GM18909 (cell line): ENCODE data around the gene RAI1.
A peak's percentile ranks its signal among the peaks of the same experiment; 100 is the strongest.

ENCODE experiments used
- ATAC-seq: cut with Tn5 transposase; IDR thresholded peaks from one replicate; pipeline ENCODE4 v1.9.1; 2021; ENCODE audit warnings: mild to moderate bottlenecking; ENCODE audit not compliant: unreplicated experiment, poor library complexity

RAI1 gene

DNA sequence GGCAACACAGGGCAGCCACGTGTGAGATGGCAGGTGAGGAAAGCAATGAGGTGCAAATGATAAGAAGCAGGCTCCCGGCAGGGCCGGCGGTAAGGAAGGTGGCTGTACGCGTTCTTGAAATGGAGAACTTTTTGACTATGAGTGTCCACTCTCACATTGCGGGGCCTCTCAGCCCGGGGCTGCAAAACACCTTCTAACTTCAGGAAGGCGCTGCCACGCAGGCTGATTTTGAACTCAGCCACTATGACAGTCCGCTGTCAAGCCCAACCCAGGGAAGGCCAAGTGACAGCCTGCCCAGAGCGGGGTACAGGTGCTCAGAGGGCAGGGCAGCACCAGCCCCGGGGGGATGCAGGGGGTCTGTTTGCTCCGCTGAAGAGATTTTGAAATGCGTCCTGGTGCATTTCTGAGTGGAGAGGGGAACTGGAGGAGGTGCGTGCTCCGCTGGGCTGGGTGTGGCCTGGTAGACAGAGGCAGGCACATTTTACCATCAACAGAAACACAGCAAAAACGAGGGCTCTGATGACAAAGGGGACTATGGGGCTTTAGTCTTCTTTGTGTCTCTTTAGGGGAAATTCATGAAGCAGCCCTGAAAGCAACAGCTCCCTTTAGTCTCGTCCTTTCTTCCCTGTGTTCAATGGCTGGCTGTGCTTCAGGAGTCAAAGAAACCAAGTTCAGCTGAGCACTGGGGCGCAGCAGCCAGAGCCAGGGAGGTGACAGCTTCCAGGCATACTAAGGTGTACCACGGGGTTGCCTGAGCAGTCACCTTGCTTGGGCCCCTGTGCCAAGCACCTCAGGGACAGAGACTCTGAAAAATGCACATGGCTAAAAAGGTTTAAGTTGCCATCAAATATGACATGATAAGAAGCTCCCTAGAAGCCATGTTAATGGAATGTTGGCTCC lies 170.1 kb downstream of the RAI1 start:
- ATAC-seq: no peak

GRCh38 chr17:17852930-17853329 lies 171.7 kb downstream of the RAI1 start:
- no peak for ATAC-seq

GRCh38 chr17:17853811-17854447 lies 172.7 kb downstream of the RAI1 start:
- no peak for ATAC-seq

GRCh38 chr17:17855976-17856375 lies 174.7 kb downstream of the RAI1 start:
- ATAC-seq: no peak

- no peak for ATAC-seq
These were observed 175.1 kb downstream of the RAI1 start for GRCh38 chr17:17856386-17856785.

GRCh38 chr17:17857496-17857895 lies 176.2 kb downstream of the RAI1 start:
- ATAC-seq: no peak

DNA sequence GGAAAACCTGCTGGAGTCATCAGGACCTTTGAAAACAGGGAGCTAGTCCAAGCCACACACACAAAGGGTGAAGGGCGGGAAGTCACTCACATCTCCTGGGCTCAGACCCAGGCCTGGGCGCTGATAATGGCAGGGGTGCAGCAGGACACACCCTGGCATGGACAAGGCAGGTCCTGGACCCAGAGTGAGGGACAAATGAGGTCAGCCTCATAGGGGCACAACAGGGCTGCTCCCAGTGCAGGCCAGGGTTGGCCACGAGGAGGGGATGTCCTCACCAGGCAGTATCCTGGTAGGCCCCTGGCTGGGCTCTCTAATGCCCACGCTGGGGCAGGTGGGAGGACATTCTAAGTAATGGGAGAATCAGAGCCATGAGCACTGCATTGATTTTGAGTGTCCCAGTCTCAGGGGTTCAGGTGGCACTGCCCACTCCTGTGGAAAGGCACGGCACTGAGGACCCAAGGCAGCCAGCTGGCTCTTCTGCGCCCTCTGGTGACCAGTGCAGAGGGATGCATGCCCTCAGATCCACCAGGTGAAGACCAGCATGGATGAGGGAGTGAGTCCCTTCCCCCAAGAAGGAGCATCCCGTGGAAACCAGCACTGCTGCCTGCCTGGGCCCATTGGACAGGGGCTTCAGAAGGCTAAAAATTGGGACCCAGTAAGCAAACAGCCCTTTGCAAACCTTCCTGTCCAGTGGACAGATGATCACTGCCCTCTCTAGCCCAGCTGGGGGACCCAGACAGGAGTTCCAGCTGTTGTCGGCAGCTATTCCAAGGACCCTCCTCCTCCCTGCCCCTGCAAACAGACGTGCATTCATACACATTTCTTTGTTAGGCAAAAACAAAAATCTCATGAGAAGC lies 178.9 kb downstream of the RAI1 start:
- ATAC-seq: peak; percentile 62

GRCh38 chr17:17860766-17861107 lies 179.5 kb downstream of the RAI1 start:
- no peak for ATAC-seq
